Measurements from ENCODE around the gene LMF1.
A peak's percentile ranks its signal among the peaks of the same experiment; 100 is the strongest.

The LMF1 gene

DNA sequence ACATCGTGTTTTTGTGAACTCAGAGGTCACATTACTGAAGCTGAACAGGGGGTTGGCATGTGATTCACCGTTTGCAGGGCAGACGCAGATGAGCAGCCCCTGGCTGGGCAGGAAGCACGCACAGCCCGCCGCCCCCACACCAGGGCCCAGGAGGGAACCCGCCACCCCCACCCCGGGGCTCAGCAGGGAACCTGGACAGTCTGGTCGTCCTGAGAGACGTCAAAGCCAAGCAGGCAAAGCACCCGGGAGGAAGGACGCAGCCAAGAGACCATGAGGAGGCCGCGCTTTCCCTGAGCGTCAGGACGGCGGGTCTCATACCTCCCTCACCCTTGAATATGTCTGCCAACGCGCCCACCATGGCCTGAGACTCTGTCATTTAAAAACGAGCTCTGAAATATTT lies 60.6 kb downstream of the LMF1 start:
- no peak for DNase-seq

DNA sequence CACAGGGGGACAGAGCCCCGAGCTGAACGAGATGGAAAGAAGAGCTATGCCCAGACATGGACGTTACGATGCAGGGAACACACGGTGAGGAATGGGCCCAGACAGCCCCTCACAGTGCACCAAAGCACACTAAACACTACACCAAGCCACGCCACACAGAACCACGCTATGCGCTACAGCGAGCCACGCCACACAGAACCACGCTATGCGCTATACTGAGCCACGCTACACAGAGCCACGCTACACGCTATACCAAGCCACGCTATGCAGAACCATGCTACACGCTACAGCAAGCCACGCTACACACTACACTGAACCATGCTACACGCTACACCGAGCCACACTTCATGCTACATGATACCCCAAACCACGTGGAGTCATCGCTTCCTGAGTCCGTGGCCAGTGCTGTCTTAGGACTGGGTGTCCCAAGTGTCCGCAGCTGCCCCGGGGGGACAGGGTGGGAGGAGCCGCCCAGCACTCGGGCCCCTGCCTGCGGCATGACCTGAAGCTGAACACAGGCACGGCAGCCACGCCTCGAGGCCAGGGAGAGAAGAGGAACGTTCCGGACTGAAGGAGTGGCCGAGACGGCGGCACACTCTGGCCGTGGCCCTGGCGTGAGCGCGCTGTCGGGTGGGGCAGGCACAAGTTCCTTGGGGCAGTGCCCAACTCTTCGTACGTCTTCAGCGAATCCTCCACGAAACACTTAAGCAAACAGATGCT lies 61.3 kb downstream of the LMF1 start:
- DNase-seq: no peak

DNA sequence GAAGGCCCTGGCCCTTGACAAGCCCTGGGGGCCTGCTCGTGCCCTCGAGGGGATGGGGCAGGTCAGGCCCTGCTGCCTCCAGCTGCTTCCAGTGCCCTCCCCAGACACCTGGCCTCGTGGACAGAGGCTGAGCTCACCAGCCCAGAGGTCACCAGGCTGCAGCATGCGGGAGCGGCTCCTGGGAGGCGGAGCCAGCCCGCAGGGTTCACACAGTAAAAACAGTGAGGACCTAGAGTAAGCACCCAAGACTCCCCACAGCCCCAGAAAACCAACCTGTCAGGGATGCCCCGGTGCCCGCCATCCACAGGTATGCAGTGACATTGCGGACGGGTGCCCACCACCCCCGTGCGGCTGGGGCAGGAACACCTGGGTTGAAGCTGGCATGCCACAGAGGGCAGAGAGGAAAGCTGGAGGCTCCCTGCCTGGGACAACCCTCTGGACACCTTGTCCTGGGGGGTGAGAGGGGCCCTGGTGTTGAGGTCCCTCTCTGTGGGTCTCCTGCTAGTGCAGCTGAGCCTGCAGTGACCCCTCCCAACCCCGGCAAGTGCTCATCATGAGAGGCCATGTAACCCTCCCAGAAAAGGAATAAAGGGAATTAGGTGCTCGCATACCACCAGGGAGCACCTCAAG lies 62.1 kb downstream of the LMF1 start:
- DNase-seq: no peak

DNA sequence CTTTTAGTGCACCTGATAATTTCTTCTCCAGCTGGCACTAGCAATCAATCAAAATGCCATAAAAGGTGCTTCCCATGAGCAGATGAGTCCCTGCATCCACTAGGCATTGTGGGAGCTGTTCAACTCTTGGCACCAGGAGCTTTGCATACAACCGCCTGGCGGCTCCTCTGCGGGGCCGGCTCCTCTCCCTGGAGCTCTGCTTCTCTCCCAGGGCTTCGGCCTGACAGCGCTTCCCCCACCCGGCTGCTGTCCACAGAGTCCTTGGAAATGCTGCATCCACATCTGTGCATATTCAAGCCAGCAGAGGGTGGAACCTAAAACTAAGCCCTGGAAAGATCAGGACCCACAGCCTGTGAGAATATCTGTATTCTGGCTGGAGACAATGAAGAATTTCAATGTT lies 62.9 kb downstream of the LMF1 start:
- DNase-seq: peak; percentile 93

DNA sequence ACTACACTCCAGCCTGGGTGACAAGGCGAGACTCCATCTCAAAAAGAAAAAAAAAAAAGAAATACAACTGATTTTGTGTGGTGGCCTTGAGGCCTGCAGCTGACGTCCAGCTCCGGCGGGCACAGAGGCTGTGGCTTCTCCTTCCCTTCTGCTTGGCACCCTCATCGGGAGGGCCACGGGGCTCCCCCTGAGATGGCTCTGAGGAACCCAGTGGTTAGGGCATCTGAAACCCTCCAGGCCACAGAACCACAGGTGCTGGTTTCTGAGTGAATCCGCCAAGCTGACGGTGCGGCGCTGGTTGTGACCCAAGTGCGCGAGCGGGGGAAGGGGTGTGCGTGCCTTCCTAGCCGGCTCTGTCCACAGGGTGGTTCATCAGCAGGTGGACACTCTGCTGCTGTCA lies 63.4 kb downstream of the LMF1 start:
- DNase-seq: no peak

DNA sequence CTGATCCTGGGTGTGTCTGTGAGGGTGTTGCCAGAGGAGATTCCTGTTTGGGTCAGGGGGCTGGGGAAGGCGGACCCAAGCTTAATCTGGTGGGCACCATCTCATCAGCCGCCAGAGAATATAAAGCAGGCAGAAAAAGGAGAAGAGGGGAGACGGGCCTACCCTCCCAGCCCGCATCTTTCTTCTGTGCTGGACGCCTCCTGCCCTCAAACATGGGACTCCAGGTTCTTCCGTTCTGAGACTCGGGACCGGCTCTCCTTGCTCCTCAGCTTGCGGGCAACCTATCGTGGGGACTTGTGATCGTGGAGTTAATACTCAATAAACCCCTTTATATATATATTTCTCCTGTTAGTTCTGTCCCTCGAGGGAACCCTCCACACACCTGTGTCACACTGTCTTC lies 64.5 kb downstream of the LMF1 start:
- DNase-seq: no peak

DNA sequence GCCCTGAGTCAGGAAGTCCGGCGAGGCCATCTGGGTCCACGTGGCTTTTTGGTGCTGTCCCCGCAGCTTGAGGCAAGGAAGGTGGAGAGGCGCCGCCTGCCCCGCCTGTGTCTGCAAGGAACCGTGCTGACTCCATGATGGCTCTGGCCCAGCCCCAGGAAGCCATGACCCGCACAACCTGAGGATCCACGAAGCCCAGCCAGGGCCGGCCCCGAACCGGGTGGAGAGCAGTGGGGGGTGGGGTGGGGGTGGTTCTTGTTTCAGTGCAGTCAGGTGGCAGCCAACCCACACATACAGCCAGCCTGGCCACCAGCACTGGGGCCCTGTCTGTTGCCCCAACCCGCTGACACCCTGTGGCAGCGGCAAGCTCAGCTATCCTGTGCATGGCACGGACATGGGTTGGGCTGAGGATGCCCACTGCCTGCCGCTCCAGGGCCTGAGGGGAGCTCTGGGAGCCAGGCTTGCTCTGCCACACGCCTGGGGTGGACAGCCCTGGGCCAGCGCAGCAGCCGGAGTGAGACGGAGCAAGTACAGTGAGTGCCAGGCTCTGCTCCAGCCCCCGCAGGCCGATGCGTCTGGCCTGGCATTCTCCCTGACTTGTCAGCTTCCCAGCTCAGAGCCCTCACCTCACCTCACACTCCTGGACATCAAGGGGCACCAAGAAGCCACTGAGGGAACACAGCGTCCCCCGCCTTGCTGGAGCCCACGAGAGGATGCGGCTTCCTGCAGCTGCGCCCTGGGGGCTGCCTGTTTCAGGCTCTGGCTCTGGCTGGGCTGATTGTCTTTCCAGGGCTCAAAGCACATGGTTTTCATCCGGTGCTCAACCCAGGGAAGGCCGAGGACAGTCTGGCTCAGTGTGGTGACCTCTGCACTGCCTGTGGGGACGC lies 68.8 kb downstream of the LMF1 start:
- no peak for DNase-seq

DNA sequence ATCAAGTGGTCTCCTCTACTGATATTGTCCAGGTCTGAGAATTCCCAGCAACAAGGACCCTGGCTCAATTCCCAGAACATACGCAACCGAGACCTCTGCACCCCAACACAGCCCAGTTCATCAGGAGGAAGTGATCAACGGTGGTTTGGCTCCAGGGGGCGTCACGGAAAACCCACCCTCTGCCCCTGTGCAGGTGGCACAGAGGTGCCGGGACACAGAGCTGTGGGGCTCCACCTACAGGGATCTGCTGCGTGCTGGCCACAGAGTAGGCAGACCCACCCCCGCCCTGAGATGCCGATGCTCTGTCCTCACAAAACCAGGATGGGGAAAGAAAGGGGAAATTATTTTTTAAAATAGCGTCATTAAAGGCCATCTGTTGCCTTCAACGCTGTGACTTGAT lies 69.6 kb downstream of the LMF1 start:
- DNase-seq: no peak

DNA sequence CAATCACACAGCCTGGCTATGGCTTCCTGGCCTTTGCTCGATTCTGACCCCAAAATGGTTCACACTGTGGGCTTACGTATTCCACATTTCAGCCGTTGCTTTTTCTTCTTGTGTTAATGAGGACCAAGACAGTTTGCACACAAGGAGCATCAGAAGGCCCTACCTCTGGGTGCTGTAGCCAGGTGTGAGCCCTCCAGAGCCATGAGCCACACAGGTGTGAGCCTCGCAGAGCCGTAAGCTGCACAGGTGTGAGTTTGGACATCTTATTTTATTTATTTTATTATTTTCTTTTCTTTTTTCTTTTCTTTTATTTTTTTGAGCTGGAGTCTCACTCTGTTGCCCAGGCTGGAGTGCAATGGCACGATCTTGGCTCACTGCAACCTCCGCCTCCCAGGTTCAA lies 70.6 kb downstream of the LMF1 start:
- no peak for DNase-seq

DNA sequence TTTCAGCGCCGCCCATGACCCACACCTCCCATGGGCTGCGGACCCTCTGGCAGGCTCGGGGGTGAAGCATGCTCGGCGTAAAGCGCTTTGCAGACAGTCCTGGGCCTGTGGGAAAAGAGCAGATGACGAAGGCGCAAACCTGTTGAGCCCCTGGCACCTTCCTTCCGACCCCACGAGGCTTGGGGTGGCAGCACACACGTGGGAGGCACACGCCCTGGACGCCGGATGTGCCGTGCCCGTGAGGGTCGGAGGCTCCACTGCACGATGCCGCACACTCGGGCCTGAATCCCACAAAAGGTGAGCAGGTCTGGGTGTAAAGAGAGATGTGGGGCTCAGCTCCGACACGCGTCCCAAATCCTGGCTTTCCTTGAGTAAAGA lies 71.1 kb downstream of the LMF1 start:
- no peak for DNase-seq

DNA sequence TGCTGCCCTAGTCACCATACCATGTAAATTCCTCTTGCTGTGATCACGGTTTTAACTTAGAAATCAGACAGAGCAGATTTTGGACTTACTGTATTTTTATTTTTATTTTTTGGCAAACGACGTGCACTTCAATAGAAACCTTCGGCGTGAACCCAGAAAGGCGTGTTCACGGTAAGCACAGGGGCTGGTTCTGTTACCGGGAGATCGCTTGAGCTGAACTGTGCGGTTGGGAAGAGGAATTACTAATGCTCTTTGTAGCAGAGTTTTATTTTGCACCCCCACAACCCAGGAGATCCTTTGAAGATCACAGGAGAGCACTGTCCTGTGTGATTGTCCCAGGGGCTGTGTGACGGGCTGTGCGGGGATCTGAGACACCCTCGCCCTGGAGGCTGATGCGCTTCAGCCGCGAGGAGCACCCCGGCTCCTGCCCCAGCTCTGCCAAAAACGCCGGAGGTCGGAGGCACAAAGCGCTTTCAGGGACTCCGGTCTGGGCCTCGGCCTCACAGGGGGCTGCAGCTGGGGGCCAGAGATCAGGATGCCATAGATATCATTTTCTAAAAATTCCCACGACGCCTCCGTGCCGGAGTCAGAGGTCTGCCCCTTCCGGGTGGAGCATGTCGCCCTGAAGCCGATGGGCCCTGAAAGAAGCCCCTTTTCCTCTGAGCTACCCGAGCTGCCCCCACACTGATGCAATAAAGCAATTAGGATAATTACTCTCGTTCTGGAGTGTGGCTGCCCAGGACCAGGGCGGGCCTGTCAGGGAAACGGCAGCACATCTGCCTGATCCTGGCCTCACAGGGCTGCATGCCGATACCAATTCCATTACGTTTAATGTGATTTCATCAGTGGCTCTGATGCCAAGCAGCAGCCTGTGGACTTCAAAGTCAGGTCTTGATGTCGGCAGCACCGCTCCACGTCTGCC lies 71.8 kb downstream of the LMF1 start:
- no peak for DNase-seq

DNA sequence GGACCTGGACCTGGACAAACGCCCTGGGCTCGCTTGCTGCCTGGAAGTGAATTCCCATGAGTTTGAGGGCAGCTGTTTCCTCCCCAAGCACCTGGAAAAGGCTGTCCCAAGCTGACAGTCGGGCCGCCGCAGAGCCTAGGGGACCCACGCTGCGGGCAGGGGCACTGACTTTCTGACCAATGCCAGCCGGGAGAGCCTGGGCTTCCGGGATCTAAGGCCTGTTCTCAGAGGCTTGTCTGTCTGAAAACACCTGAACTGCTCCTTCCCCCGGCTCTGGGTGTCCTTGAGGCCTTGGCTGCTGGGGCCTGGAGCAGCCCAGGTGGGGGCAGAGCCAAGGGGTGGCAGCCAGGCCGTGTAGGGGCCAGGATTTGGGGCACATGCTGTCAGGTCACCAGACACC lies 72.6 kb downstream of the LMF1 start:
- DNase-seq: no peak

DNA sequence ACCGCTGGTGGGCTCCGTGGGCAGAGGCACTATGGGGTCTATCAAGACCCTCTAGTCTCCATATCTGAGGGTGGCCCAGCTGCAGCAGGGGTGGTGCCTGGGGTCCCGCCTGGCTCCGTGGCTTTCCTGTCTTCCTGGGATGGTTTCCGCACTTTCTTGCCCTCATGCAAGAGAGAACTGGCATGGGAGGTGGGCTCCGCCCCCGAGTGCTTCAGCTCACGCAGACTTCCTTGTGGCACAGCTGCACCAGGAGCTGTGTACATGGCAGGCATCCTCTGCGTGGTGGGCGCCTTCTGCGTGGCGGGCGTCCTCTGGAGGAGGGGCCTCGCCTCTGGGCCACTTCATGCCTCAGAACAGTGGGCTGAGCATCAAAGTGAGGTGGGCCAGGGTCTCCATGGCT lies 73.1 kb downstream of the LMF1 start:
- no peak for DNase-seq

DNA sequence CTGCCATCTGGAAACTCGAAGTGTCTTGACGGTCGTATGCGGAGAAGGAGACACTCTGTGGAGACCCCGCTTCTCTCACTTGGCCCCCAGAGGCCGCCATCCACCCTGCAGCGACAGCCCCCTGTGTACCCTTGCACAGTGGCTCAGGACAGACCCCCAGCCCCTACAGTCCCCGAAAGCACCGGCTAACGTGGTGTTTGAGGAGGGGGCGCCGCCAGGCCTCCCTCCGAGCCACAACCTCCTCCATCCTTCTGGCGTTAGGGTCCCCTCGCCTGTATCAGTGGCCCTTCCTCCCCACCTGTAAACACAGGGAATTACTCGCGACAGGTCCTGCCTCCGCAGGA lies 73.6 kb downstream of the LMF1 start:
- no peak for DNase-seq

DNA sequence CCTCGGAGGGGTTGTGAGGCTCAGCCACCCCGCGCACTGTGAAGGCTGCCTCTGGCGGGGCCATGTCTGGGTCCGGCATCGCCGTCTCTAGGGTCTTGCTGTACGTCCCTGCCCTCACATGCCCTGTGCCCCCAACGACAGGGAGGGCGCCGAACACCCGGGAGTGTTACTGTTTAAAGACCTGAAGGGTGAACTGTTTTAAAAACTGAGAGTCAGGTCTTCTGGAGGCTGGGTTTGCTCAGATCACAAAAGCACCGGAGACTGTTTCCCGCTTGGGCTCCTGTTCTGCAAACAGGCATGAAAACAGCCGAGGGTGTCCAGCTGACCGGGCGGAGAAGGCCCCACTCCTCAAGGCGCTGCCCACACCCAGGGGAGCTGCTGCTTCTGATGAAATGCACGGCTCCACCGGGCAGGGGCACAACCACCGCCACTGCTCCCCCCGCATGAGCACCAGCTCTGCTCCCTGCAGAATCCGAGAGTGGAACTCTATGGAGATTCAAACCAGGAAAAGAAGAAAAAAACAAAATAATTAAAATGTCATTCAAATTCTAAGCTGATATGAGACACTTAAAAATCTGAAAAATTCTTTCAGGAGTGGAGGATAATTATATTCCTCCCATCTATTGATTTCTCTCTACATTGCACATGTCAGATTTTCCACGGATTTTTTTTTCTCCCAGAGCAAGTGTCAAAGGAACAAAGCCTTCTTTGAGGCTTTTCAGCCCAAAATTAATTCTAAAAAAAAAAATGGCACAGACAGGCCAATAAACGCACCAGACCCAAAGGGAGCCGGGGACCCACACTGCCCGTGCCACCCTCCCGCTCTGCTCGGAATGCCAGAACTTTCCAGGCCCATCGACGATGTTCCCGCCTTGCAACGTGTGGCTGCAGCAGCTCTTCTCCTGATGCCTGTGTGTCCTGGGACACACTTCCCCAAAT lies 74.3 kb downstream of the LMF1 start:
- DNase-seq: no peak

DNA sequence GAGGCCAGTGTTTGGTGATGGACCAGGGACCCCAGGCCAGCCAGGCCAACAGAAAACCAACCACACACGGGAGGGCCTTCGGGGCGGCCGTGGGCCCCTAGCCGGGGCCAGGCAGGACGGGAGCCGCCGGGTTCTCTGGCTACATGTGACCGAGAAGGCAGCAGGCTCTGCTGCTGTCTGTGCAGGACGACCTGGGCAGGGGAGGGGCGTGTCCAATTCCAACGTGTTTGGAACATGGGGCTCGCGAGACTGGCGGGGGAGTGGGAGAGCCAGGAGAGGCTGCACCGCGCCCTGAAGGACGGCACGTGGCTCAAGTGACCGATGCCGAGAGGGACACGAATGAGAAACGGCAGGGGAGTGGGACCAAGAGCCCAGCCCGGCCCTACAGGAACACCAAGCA lies 75.4 kb downstream of the LMF1 start:
- no peak for DNase-seq

DNA sequence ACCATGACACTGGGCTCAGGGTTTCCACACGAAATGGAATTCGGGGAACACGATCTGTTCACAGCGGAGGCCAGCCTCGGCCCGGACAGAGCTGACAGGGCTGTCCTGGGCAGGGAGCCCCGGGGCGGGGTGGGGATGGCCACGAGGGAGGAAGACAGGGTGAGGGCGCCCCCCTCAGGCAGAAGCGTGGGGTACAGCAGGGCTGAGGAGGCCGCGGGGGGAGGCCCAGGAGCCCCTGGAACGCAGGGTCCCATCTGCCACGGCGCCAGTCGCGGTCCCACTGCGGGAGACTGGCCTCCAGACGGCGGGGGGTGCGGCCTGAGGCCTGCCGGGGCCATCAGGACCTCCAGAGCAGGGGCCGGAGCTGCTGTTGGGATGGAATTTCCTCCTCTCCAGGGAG lies 75.9 kb downstream of the LMF1 start:
- DNase-seq: no peak

DNA sequence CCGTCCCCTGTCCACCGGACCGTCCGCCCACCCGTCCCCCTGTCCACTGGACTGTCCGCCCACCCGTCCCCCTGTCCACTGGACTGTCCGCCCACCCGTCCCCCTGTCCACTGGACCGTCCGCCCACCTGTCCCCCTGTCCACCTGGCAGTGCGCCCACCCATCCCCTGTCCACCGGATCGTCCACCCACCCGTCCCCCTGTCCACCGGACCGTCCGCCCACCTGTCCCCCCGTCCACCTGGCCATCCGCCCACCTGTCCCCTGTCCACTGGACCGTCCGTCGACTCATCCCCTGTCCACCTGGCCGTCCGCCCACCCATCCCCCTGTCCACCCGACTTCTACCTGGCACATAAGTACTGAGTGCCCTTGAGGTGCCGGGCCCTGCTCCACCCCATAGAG lies 76.6 kb downstream of the LMF1 start:
- no peak for DNase-seq

DNA sequence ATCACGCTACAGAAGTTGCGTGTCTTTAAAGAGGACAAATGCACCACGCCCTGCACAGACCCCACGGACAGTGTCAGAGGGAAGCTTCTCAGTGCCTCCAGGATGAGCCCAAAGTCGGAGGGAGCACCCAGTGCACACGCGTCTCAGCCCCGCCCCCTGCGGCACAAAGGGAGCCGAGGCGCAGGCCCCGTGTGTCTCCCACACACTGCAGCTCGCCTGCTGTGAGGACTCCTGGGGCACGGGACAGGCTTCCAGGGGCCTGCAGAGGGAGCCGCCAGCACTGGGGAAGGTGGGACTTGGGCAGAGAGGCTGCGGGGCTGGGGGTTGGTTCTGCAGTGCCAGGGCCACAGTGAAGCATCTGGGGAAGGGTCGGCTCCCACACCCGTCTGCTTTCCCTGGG lies 77.4 kb downstream of the LMF1 start:
- no peak for DNase-seq

DNA sequence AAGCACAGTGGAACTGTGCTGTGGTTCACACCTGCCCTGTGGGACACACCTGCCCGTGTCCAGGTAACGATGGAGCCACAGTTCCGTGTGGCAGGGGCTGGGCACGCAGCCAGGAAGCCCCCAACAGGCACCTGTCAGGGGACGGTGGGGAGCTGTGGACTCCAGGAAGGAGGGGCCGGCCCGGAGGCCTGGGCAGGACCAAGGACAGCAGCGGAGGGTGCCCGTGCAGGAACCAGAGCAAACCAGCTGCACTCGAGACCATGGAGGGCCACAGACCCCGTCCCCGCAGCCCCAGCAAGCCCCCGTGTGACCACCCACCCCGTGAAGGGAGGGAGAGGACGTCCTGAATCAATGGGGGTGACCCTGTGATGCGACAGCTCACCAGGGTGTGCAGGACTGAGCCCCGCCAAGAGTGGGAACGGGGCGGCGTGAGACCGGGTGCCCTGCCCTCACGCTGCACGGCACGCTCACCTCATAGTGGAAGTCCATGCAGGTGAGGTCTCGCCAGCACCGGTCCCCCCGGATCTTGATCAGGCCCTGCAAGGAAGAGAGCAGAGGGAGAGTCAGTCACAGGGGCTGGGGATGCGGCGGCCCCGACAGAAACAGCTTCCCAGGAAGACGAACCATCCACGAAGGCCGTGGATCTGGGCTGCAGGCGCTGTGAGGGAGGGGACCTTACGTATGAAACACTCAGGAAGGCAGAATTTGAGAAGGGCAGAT lies 78.1 kb downstream of the LMF1 start:
- DNase-seq: no peak

DNA sequence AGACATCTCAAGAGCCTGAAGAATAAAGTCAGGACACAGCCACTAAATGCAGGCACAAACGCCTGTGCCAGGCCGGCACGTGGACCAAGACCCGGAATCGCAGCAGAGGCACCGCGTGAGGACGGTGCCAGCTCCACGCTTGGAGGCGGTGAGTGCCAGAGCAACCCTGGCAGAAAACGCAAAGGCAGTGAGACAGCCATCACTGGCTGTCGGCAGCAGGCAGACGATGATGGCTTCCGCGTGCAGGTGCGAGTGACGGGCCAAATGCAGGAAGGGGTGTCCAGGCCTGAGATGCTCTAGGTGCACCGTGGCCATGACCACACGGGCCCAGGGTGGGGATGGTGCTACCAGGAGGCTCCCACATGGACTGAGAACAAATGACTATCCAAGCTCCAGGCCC lies 78.8 kb downstream of the LMF1 start:
- no peak for DNase-seq
